Upper lobe of left lung (tissue), 6 donors: ENCODE results near the gene ANAPC5. TPM values are rescaled to one million over a fixed set of nuclear protein-coding genes. Genes with fewer than 3 reads are reported as not detected.
A peak's percentile ranks its signal among the peaks of the same experiment; 100 is the strongest.
"Not testable (repeated sequence)": the region's sequence is repeated elsewhere in the genome, so short reads cannot be mapped to it uniquely, and the experiment has no call there.

ENCODE experiments used
- ATAC-seq, 2 donors: fragments of 200-7000 bp; cut with Tn5 transposase; one replicate each; pipeline ENCODE4 v1.9.1; 2022; ENCODE audit warnings: mild to moderate bottlenecking in 2 of 2, moderate library complexity in 2 of 2; ENCODE audit not compliant: low FRiP score in 2 of 2
- DNase-seq, 2 donors: peaks; one replicate each; pipeline ENCODE4 v3.0.0-alpha.2; 2019 to 2020
- H3K27ac ChIP-seq, 4 donors: fragments of 200-600 bp; sonication (generic); one replicate each; pipeline ENCODE4 v1.5.1; 2016 to 2019
- H3K27me3 ChIP-seq, 4 donors: fragments of 200-600 bp; sonication (generic); one replicate each; pipeline ENCODE4 v1.5.1; 2017 to 2019
- H3K36me3 ChIP-seq, 4 donors: fragments of 200-600 bp; sonication (generic); one replicate each; pipeline ENCODE4 v1.5.1; 2016 to 2019
- H3K4me1 ChIP-seq, 4 donors: fragments of 200-600 bp; sonication (generic); one replicate each; pipeline ENCODE4 v1.5.1; 2018 to 2019
- H3K4me3 ChIP-seq, 4 donors: fragments of 200-600 bp; sonication (generic); one replicate each; pipeline ENCODE4 v1.5.1; 2017 to 2019; ENCODE audit warnings: mild to moderate bottlenecking in 2 of 4, moderate library complexity in 1 of 4
- H3K9me3 ChIP-seq, 4 donors: fragments of 200-600 bp; sonication (generic); one replicate each; pipeline ENCODE4 v1.5.1; 2018 to 2019
- CTCF ChIP-seq, 6 experiments: fragments of 450-650 bp in 4 of 6; fragments of 200-600 bp in 2 of 6; sonication (generic) in 2 of 6; IDR thresholded peaks; one replicate each; pipeline ENCODE4 v1.5.1; 2016 to 2019; ENCODE audit warnings: antibody characterized with exemption in 6 of 6
- EP300 ChIP-seq, 4 donors: sonication (generic); formaldehyde crosslinking; IDR thresholded peaks; one replicate each; pipeline ENCODE4 v1.5.1; 2017; ENCODE audit warnings: antibody characterized with exemption in 4 of 4, control low read depth in 2 of 4
- POLR2A ChIP-seq, 4 donors: fragments of 450-650 bp; IDR thresholded peaks; one replicate each; pipeline ENCODE4 v1.5.1; 2016 to 2017; ENCODE audit warnings: antibody characterized with exemption in 4 of 4, mild to moderate bottlenecking in 2 of 4
- POLR2AphosphoS5 ChIP-seq, 2 donors: sonication (generic); formaldehyde crosslinking; IDR thresholded peaks; one replicate each; pipeline ENCODE4 v1.5.1; 2017; ENCODE audit warnings: antibody characterized with exemption in 2 of 2
- WGBS, 2 donors: methylation state at CpG; one replicate each; pipeline ENCODE4 v1.1.5; 2017 to 2018; 5-methylcytosine and 5-hydroxymethylcytosine counted together
- total RNA-seq, 6 donors: library from RNA; depleted of rRNA in 4 of 6; stranded (reverse); fragments of >200 nt in 4 of 6; gene quantifications; one replicate each; pipeline versions ENCODE4 v1.1.0 to v1.2.1, GENCODE V29; 2016 to 2021
- donor health status: DM: no; HTN: no; CAD: no; lungs with moderate emphysema.
- donor health status: DM: no; HTN: yes; CAD: no; lungs with severe emphysema.

The ANAPC5 gene
- total RNA-seq, 6 donors from 2014 or later, result 68.1 to 172 (median 87.3) TPM

DNA sequence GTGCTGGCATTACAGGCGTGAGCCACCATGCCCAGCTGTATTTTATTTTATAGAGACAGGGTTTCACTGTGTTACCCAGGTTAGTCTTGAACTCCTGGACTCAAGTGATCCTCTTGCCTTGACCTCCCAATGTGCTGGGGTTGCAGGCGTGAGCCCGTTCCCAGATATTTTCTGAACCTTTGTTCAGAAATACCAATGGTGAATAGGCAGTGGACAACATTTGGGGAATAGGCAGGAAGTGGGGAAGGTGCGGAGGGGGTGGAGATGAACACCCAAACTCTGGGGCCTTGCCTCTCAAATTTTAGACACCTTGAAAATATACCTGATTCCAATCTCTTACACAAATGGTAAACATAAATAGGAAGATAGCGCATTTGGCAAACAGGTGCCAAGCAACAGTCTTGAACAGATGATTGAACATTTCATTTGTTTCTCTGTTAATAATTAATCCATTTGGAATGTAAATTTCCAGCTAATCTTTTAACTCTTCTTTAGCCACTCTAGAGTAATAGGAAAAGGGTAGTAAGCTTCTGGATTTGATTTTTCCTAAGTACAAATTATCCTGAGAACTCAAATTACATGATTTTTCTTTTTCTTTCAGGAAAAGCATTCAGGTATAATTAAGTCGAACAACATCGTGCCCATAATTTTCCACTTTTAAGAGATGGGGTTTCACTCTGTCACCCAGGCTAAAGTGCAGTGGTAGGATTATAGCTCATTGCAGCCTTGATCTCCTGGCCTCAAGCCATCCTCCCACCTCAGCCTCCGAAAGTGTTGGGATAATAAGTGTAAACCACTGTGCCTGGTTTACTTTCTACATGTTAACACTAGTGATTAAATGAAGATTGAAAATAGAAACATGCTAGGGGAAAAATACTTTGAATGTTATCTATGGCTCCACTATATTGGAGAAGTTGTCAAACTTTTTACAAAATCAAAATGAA is 24.8 kb upstream of the ANAPC5 start:
- Histone ChIP-seq H3K4me3 (no peak overlapping the region), H3K27ac (no peak overlapping the region), H3K36me3 (no peaks in the 10 kb centered on the region), H3K9me3 (no peaks in the 10 kb centered on the region), H3K4me1 (no peaks in the 10 kb centered on the region), H3K27me3 (no peaks in the 10 kb centered on the region)
- TF ChIP-seq POLR2AphosphoS5 (IDR thresholded peaks at IDR 0.05) (no peak), POLR2A (IDR thresholded peaks at IDR 0.05) (no peak)
- ATAC-seq, result no peak
- no peak for DNase-seq
- 84 to 88% methylated on average over 8 of the region's 8 CpGs for WGBS, 2 donors

DNA sequence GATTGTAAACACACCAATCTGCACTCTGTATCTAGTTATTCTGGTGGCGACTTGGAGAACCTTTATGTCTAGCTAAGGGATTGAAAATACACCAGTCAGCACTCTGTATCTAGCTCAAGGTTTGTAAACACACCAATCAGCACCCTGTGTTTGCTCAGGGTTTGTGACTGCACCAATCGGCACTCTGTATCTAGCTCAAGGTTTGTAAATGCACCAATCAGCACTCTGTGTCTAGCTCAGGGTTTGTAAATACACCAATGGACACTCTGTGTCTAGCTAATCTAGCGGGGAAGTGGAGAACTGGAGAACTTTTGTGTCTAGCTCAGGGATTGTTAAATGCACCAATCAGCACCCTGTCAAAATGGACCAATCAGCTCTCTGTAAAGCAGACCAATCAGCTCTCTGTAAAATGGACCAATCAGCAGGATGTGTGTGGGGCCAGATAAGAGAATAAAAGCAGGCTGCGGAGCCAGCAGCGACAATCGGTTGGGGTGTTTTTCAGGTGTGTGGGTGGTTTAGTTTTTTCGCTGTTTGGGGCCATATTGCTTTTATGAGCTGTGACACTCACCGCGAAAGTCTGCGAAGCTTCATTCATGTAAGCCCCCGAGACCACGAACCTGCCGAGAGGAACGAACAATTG is 22.9 kb upstream of the ANAPC5 start:
- H3K4me1 ChIP-seq, ATAC-seq: not testable (repeated sequence)
- WGBS, 2 donors, result 86 to 92% methylated on average over 14 of the region's 14 CpGs

GRCh38 chr12:121374336-121374735 is 22.1 kb upstream of the ANAPC5 start:
- ATAC-seq, H3K36me3 ChIP-seq, H3K4me1 ChIP-seq, H3K27ac ChIP-seq, H3K4me3 ChIP-seq, H3K27me3 ChIP-seq, H3K9me3 ChIP-seq: not testable (repeated sequence)
- DNase-seq, result peak in 1 of 2 donors; percentile 81
- 79 to 98% methylated on average over 2 to 12 of the region's 23 CpGs for WGBS, 2 donors

More for the DNA sequence above, 22.9 kb upstream of the ANAPC5 start:
- H3K27ac ChIP-seq, DNase-seq, H3K36me3 ChIP-seq, H3K9me3 ChIP-seq, H3K27me3 ChIP-seq, H3K4me3 ChIP-seq: not testable (repeated sequence)

DNA sequence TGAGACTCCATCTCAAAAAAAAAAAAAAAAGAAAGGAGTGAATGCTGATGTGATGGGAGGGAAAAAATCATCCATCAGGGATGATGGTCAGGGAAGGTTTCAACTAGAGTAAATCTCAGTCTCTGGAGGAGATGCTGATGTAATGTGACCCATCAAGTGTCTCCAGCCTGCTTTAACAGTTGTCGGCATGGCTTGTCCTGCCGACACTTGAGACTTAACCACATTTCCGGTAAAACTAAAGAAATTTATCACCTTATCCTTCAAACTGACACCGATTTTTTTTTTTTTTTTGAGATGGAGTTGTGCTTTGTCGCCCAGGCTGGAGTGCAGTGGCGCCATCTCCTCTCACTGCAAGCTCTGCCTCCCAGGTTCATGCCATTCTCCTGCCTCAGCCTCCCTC is 21.5 kb upstream of the ANAPC5 start:
- Histone ChIP-seq H3K9me3 (no peaks in the 10 kb centered on the region), H3K4me1 (no peaks in the 10 kb centered on the region), H3K27me3 (no peaks in the 10 kb centered on the region), H3K36me3 (no peaks in the 10 kb centered on the region), H3K27ac (no peak overlapping the region), H3K4me3 (no peak overlapping the region)
- 70 to 73% methylated on average over 6 of the region's 6 CpGs for WGBS, 2 donors
- ATAC-seq (no peak), DNase-seq (no peak)
- no peak for TF ChIP-seq POLR2AphosphoS5 (IDR thresholded peaks at IDR 0.05)
- no peak for TF ChIP-seq CTCF (IDR thresholded peaks at IDR 0.05)
- TF ChIP-seq EP300 (IDR thresholded peaks at IDR 0.05), result no peak
- TF ChIP-seq POLR2A (IDR thresholded peaks at IDR 0.05), result no peak

GRCh38 chr12:121371404-121371803 is 19.2 kb upstream of the ANAPC5 start:
- H3K36me3 ChIP-seq, result no peaks in the 10 kb centered on the region
- DNase-seq, result no peak
- H3K27ac ChIP-seq, result no peak overlapping the region
- no peak for ATAC-seq
- no peaks in the 10 kb centered on the region for H3K27me3 ChIP-seq
- no peak for TF ChIP-seq POLR2AphosphoS5 (IDR thresholded peaks at IDR 0.05)
- no peaks in the 10 kb centered on the region for H3K4me1 ChIP-seq
- no peak overlapping the region for H3K4me3 ChIP-seq
- WGBS, 2 donors, result 76 to 77% methylated on average over 6 of the region's 6 CpGs
- no peaks in the 10 kb centered on the region for H3K9me3 ChIP-seq

DNA sequence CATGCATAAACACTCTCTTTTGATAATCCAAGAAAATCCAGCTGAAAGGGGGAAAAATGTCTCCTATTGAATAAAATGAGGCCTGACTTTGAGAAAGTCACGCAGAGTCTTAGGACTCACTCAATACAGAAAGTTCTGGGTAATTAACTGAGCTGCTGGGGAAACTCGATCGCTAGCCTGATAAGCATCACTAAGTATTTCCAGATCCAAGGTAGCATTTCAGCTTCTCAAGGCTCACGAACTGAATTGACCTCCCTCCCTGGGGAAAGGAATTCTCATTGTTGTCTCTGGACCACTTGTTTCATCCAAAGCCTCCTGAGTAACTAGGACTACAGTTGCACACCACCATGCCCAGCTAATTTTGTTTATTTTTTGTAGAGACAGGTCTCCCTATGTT is 13.8 kb upstream of the ANAPC5 start:
- Histone ChIP-seq H3K4me1 (no peaks in the 10 kb centered on the region), H3K27ac (no peak overlapping the region)

More for the DNA sequence above, 13.8 kb upstream of the ANAPC5 start:
- Histone ChIP-seq H3K36me3 (no peaks in the 10 kb centered on the region), H3K27me3 (no peaks in the 10 kb centered on the region), H3K4me3 (no peak overlapping the region), H3K9me3 (no peaks in the 10 kb centered on the region)
- no peak for DNase-seq
- 65 to 69% methylated on average over 3 to 4 of the region's 4 CpGs for WGBS, 2 donors
- no peak for TF ChIP-seq POLR2A (IDR thresholded peaks at IDR 0.05)
- TF ChIP-seq EP300 (IDR thresholded peaks at IDR 0.05), result no peak
- TF ChIP-seq POLR2AphosphoS5 (IDR thresholded peaks at IDR 0.05), result no peak
- TF ChIP-seq CTCF (IDR thresholded peaks at IDR 0.05), result no peak
- no peak for ATAC-seq
